Measurements from ENCODE around the gene PIAS1.

PIAS1 gene

GRCh38 chr15:68124700-68125099, 70.6 kb downstream of the PIAS1 start:
- Histone ChIP-seq H4K20me1 (ENCODE audit: insufficient read depth) (no peaks in the 10 kb centered on the region), H3K79me2 (ENCODE audit: insufficient read depth, low read depth) (peaks cover 32% of the 10 kb centered on the region; the same call in 1 of the 2 replicates), H3K36me3 (ENCODE audit: insufficient read depth) (no peaks in the 10 kb centered on the region), H3K4me3 (IDR thresholded peaks at IDR 0.05; ENCODE audit: insufficient read depth, low read depth, low read length) (no peak overlapping the region), H3K27me3 (ENCODE audit: insufficient read depth, low read depth) (no peaks in the 10 kb centered on the region), H3K27ac (no peak overlapping the region), H3K4me1 (ENCODE audit: low read depth, poor library complexity, severe bottlenecking) (peaks cover 6% of the 10 kb centered on the region), H3K4me2 (no peak overlapping the region), H2AFZ (ENCODE audit: low read depth) (no peak overlapping the region), H3K9ac (no peak overlapping the region)
- no peak for TF ChIP-seq CTCF (conservative IDR thresholded peaks at IDR 0.05; ENCODE audit: low read depth, low read length)

GRCh38 chr15:68126396-68126795, 72.3 kb downstream of the PIAS1 start:
- H3K9ac ChIP-seq = no peak overlapping the region
- no peaks in the 10 kb centered on the region for H3K27me3 ChIP-seq (ENCODE audit: insufficient read depth, low read depth)
- no peak overlapping the region for H3K4me3 ChIP-seq (IDR thresholded peaks at IDR 0.05; ENCODE audit: insufficient read depth, low read depth, low read length)
- peaks cover 25% of the 10 kb centered on the region; the same call in 1 of the 2 replicates for H3K79me2 ChIP-seq (ENCODE audit: insufficient read depth, low read depth)
- TF ChIP-seq CTCF (conservative IDR thresholded peaks at IDR 0.05; ENCODE audit: low read depth, low read length) = no peak
- no peak overlapping the region for H3K4me2 ChIP-seq
- no peaks in the 10 kb centered on the region for H4K20me1 ChIP-seq (ENCODE audit: insufficient read depth)
- H3K27ac ChIP-seq = no peak overlapping the region
- no peaks in the 10 kb centered on the region for H3K36me3 ChIP-seq (ENCODE audit: insufficient read depth)
- H2AFZ ChIP-seq (ENCODE audit: low read depth) = no peak overlapping the region
- H3K4me1 ChIP-seq (ENCODE audit: low read depth, poor library complexity, severe bottlenecking) = peaks cover 6% of the 10 kb centered on the region

DNA sequence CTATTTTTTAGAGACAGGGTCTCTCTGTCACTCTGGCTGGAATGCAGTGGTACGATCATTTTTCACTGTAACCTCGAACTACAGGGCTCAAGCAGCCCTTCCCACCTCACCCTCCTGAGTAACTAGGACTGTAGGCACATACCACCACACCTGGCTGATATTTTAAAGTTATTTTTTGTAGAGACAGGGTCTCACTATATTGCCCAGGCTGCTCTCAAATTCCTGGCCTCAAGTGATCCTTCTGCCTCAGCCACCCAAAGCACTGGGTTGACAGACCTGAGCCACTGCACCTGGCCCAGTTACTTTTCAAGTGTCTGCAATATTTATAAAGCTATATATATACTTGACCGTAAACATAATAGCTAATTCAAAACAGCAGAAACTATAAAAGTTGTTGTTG, 75.0 kb downstream of the PIAS1 start:
- no peak for TF ChIP-seq CTCF (conservative IDR thresholded peaks at IDR 0.05; ENCODE audit: low read depth, low read length)
- H3K79me2 ChIP-seq (ENCODE audit: insufficient read depth, low read depth) = peaks cover 14% of the 10 kb centered on the region; the same call in 1 of the 2 replicates
- no peaks in the 10 kb centered on the region for H3K27me3 ChIP-seq (ENCODE audit: insufficient read depth, low read depth)
- H3K4me1 ChIP-seq (ENCODE audit: low read depth, poor library complexity, severe bottlenecking) = peaks cover 6% of the 10 kb centered on the region
- no peak overlapping the region for H3K4me3 ChIP-seq (IDR thresholded peaks at IDR 0.05; ENCODE audit: insufficient read depth, low read depth, low read length)
- H3K9ac ChIP-seq = no peak overlapping the region
- no peaks in the 10 kb centered on the region for H3K36me3 ChIP-seq (ENCODE audit: insufficient read depth)
- H3K27ac ChIP-seq = no peak overlapping the region
- no peaks in the 10 kb centered on the region for H4K20me1 ChIP-seq (ENCODE audit: insufficient read depth)
- H3K4me2 ChIP-seq = no peak overlapping the region
- no peak overlapping the region for H2AFZ ChIP-seq (ENCODE audit: low read depth)

DNA sequence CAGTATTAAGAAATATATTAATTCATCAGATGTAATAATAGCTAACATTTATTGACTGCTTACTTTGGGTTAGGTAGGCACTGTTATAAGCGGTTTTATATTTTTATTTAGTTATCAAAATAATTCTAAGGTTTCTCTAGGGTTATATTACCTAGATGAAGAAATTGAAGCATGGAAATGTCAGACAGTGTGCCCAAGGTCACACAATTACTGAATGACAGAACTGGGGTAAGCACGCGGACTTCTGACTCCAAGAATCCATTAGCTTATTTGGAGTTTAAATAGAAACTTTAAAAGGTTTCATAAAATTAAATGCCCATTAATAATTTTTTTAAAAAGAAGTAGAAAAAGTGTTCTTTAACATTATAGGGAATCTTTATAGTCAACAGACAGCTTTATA, 76.7 kb downstream of the PIAS1 start:
- no peak for TF ChIP-seq CTCF (conservative IDR thresholded peaks at IDR 0.05; ENCODE audit: low read depth, low read length)
- Histone ChIP-seq H3K4me3 (IDR thresholded peaks at IDR 0.05; ENCODE audit: insufficient read depth, low read depth, low read length) (no peak overlapping the region), H3K4me2 (no peak overlapping the region), H3K36me3 (ENCODE audit: insufficient read depth) (no peaks in the 10 kb centered on the region), H3K27me3 (ENCODE audit: insufficient read depth, low read depth) (no peaks in the 10 kb centered on the region), H4K20me1 (ENCODE audit: insufficient read depth) (no peaks in the 10 kb centered on the region), H3K9ac (no peak overlapping the region), H2AFZ (ENCODE audit: low read depth) (no peak overlapping the region), H3K4me1 (ENCODE audit: low read depth, poor library complexity, severe bottlenecking) (no peaks in the 10 kb centered on the region), H3K79me2 (ENCODE audit: insufficient read depth, low read depth) (peaks cover 7% of the 10 kb centered on the region; the same call in 1 of the 2 replicates), H3K27ac (no peak overlapping the region)
